Liver (tissue), 9 donors: Measurements from ENCODE around the gene PSTK. TPM values are rescaled to one million over a fixed set of nuclear protein-coding genes. Genes with fewer than 3 reads are reported as not detected.

Source experiments
- DNase-seq: peaks from one replicate; pipeline ENCODE4 v3.0.0-alpha.2; 2017; ENCODE audit warnings: low spot score
- H3K27ac ChIP-seq, 2 donors: one replicate each; pipeline ENCODE4 v1.7.0; 2013; ENCODE audit warnings: inconsistent platforms in 2 of 2, low read length in 2 of 2, control low read depth in 1 of 2, low read depth in 1 of 2, mild to moderate bottlenecking in 1 of 2
- H3K27me3 ChIP-seq, 4 donors: one replicate each; pipeline versions ENCODE4 v1.6.1 to v1.7.0; 2013; ENCODE audit warnings: low read length in 3 of 4, inconsistent platforms in 1 of 4, mild to moderate bottlenecking in 1 of 4, moderate library complexity in 1 of 4; ENCODE audit not compliant: control insufficient read depth in 4 of 4, insufficient read depth in 4 of 4
- H3K36me3 ChIP-seq, 4 donors: one replicate each; pipeline versions ENCODE4 v1.6.1 to v1.7.0; 2013; ENCODE audit warnings: low read length in 3 of 4, mild to moderate bottlenecking in 3 of 4, low read depth in 1 of 4, moderate library complexity in 1 of 4; ENCODE audit not compliant: control insufficient read depth in 4 of 4, insufficient read depth in 3 of 4
- H3K4me1 ChIP-seq, 4 donors: one replicate each; pipeline versions ENCODE4 v1.6.1 to v1.7.0; 2013; ENCODE audit warnings: low read length in 3 of 4, mild to moderate bottlenecking in 3 of 4, moderate library complexity in 1 of 4; ENCODE audit not compliant: control insufficient read depth in 4 of 4, insufficient read depth in 4 of 4
- H3K4me3 ChIP-seq, 3 donors: one replicate each; pipeline versions ENCODE4 v1.6.1 to v1.7.0; 2013; ENCODE audit warnings: low read length in 3 of 3, control low read depth in 1 of 3, low read depth in 1 of 3, mild to moderate bottlenecking in 1 of 3
- H3K9ac ChIP-seq, 2 donors: one replicate each; pipeline ENCODE4 v1.7.0; 2013; ENCODE audit warnings: low read length in 2 of 2, mild to moderate bottlenecking in 2 of 2, moderate library complexity in 2 of 2, control low read depth in 1 of 2, low read depth in 1 of 2
- H3K9me3 ChIP-seq, 4 donors: one replicate each; pipeline versions ENCODE4 v1.6.1 to v1.7.0; 2013; ENCODE audit warnings: low read length in 3 of 4; ENCODE audit not compliant: control insufficient read depth in 4 of 4
- ATF3 ChIP-seq: IDR thresholded peaks from 2 replicates; pipeline ENCODE4 v1.6.1; 2016; ENCODE audit warnings: antibody characterized with exemption
- CTCF ChIP-seq: fragments of 150-350 bp; IDR thresholded peaks from 2 replicates; pipeline ENCODE4 v1.5.1; 2017; ENCODE audit warnings: improper control_type of control experiment, low read depth, low read length; ENCODE audit not compliant: missing input control
- FOXA1 ChIP-seq: IDR thresholded peaks from 2 replicates; pipeline ENCODE4 v1.6.1; 2016; ENCODE audit warnings: antibody characterized with exemption
- FOXA2 ChIP-seq: IDR thresholded peaks from 2 replicates; pipeline ENCODE4 v1.6.1; 2016; ENCODE audit warnings: antibody characterized with exemption
- HNF4A ChIP-seq, 2 donors: conservative IDR thresholded peaks; 2 replicates each; pipeline ENCODE4 v1.6.1; 2016; ENCODE audit warnings: antibody characterized with exemption in 2 of 2, mild to moderate bottlenecking in 2 of 2
- HNF4G ChIP-seq: IDR thresholded peaks from 2 replicates; pipeline ENCODE4 v1.6.1; 2016; ENCODE audit warnings: antibody characterized with exemption
- JUND ChIP-seq, 2 donors: IDR thresholded peaks; 2 replicates each; pipeline ENCODE4 v1.6.1; 2016; ENCODE audit warnings: antibody characterized with exemption in 2 of 2
- MAX ChIP-seq: IDR thresholded peaks from 2 replicates; pipeline ENCODE4 v1.6.1; 2016; ENCODE audit warnings: antibody characterized with exemption
- RAD21 ChIP-seq, 2 donors: IDR thresholded peaks; 2 replicates each; pipeline ENCODE4 v1.6.1; 2016; ENCODE audit warnings: antibody characterized with exemption in 2 of 2, mild to moderate bottlenecking in 2 of 2
- REST ChIP-seq: IDR thresholded peaks from 2 replicates; pipeline ENCODE4 v1.6.1; 2016; ENCODE audit warnings: antibody characterized with exemption, mild to moderate bottlenecking
- TAF1 ChIP-seq: conservative IDR thresholded peaks from 2 replicates; pipeline ENCODE4 v1.6.1; 2016; ENCODE audit warnings: antibody characterized with exemption, mild to moderate bottlenecking
- YY1 ChIP-seq: IDR thresholded peaks from 2 replicates; pipeline ENCODE4 v1.6.1; 2016; ENCODE audit warnings: antibody characterized with exemption, mild to moderate bottlenecking
- ZBTB33 ChIP-seq: IDR thresholded peaks from 2 replicates; pipeline ENCODE4 v1.6.1; 2016; ENCODE audit warnings: antibody characterized with exemption
- polyA plus RNA-seq, 2 donors: library from polyadenylated mRNA; stranded (reverse) in 1 of 2; unstranded in 1 of 2; fragments of 200-250 nt in 1 of 2; fragments of >200 nt in 1 of 2; fragmentation: Nextera tagmentation in 1 of 2; extraction: Ambion mirVana in 1 of 2; gene quantifications; one replicate each; pipeline versions ENCODE4 v1.2.1 to v1.2.3, GENCODE V29; 2013 to 2015
- total RNA-seq, 2 donors: library from RNA; depleted of rRNA; stranded (reverse); fragments of >200 nt; gene quantifications; one replicate each; pipeline ENCODE4 v1.2.3, GENCODE V29; 2014
- donor health status: healthy.
- donor health status: healthy.
- donor health status: healthy.
- donor health status: healthy.
- donor health status: healthy.

The PSTK gene
- total and polyA plus RNA-seq, 4 donors = 2.3 to 5.1 (median 3.5) TPM

- Histone ChIP-seq H3K36me3 (peaks cover 3 to 25% (median 12%) of the 10 kb centered on the region in 4 donors), H3K4me3 (no peak overlapping the region), H3K27ac (peak overlapping the region; percentile 86 to 88), H3K9me3 (peaks cover 0 to 6% (median 0%) of the 10 kb centered on the region in 4 donors), H3K9ac (peak overlapping the region in 1 of 2 donors; percentile 11), H3K27me3 (no peaks in the 10 kb centered on the region), H3K4me1 (peaks cover 12 to 32% (median 21%) of the 10 kb centered on the region in 4 donors)
- TF ChIP-seq YY1 (no peak), ATF3 (no peak), HNF4A (conservative IDR thresholded peaks at IDR 0.05) (no peak), ZBTB33 (no peak), FOXA1 (no peak), JUND (IDR thresholded peaks at IDR 0.05) (no peak), TAF1 (no peak), CTCF (no peak), HNF4G (no peak), FOXA2 (no peak), REST (no peak), MAX (no peak), RAD21 (IDR thresholded peaks at IDR 0.05) (no peak)
- DNase-seq = no peak
Observed at GRCh38 chr10:123039632-123039930, 59.4 kb downstream of the PSTK start.

Other genes with a start within 250 kb of the PSTK start
- gene CUZD1, start 134.5 kb upstream of the PSTK start, total RNA-seq = under 1 TPM; 0.14 to 0.17 TPM
- gene CUZD1, start 134.5 kb upstream of the PSTK start, polyA plus RNA-seq = under 1 TPM; 0.03 to 0.07 TPM
- 1 to 10 TPM in 1 of 2 donors, under 1 TPM in 1; 0.84 to 2.0 TPM for gene FAM24B, start 100.8 kb upstream of the PSTK start, total RNA-seq
- gene FAM24B, start 100.8 kb upstream of the PSTK start, polyA plus RNA-seq = under 1 TPM in 1 of 2 donors, not detected in 1; 0.21 TPM
- gene FAM24A, start 69.8 kb upstream of the PSTK start, total RNA-seq = not detected
- not detected for gene FAM24A, start 69.8 kb upstream of the PSTK start, polyA plus RNA-seq
- gene C10orf88, start 26.2 kb upstream of the PSTK start, total RNA-seq = 1 to 10 TPM; 4.3 to 8.4 TPM
- gene C10orf88, start 26.2 kb upstream of the PSTK start, polyA plus RNA-seq = 1 to 10 TPM; 2.2 to 3.0 TPM
- gene IKZF5, start 28.4 kb downstream of the PSTK start, total RNA-seq = 1 to 10 TPM; 6.4 to 7.9 TPM
- gene IKZF5, start 28.4 kb downstream of the PSTK start, polyA plus RNA-seq = 1 to 10 TPM; 5.0 to 9.4 TPM
- gene ACADSB, start 28.6 kb downstream of the PSTK start, total RNA-seq = 100 to 1,000 TPM in 1 of 2 donors, 10 to 100 TPM in 1; 97.9 to 164 TPM
- 100 to 1,000 TPM; 103 to 118 TPM for gene ACADSB, start 28.6 kb downstream of the PSTK start, polyA plus RNA-seq
- not detected for gene HMX3, start 155.6 kb downstream of the PSTK start, total RNA-seq
- gene HMX3, start 155.6 kb downstream of the PSTK start, polyA plus RNA-seq = not detected
- not detected for gene HMX2, start 167.7 kb downstream of the PSTK start, total RNA-seq
- not detected for gene HMX2, start 167.7 kb downstream of the PSTK start, polyA plus RNA-seq
- 10 to 100 TPM; 53.0 to 90.9 TPM for gene BUB3, start 174.0 kb downstream of the PSTK start, total RNA-seq
- gene BUB3, start 174.0 kb downstream of the PSTK start, polyA plus RNA-seq = 10 to 100 TPM; 27.1 to 30.3 TPM